HG03442 (cell line): ENCODE data around the gene EID1.
A peak's percentile ranks its signal among the peaks of the same experiment; 100 is the strongest.
"Not testable (repeated sequence)": the region's sequence is repeated elsewhere in the genome, so short reads cannot be mapped to it uniquely, and the experiment has no call there.

Experiments
- ATAC-seq: cut with Tn5 transposase; IDR thresholded peaks from one replicate; pipeline ENCODE4 v1.9.1; 2021; ENCODE audit warnings: mild to moderate bottlenecking, moderate library complexity; ENCODE audit not compliant: unreplicated experiment

The EID1 gene, protein sequence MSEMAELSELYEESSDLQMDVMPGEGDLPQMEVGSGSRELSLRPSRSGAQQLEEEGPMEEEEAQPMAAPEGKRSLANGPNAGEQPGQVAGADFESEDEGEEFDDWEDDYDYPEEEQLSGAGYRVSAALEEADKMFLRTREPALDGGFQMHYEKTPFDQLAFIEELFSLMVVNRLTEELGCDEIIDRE

GRCh38 chr15:48877630-48878595 lies at the start of gene EID1:
Gene EID1 (plus strand): TSS chr15:48878134. CDS start chr15:48878177, 43 bp downstream.
- ATAC-seq, result peak; percentile 93

DNA sequence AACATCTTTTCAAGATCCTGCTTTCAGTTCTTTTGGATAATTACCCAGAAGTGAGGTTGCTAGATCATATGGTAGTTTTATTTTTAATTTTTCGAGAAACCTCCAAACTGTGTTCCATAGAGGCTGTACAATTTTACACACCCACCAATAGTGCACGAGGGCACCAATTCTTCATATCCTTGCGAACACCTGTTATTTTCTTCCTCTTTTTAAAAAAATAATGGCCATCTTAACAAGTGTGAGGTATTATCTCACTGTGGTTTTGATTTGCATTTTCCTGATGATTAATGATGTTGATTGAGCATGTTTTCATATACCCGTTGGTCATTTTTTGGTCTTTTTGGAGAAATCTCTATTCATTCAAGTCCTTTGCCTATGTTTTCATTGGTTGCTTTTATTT lies 49.5 kb upstream of the EID1 start:
- no peak for ATAC-seq

DNA sequence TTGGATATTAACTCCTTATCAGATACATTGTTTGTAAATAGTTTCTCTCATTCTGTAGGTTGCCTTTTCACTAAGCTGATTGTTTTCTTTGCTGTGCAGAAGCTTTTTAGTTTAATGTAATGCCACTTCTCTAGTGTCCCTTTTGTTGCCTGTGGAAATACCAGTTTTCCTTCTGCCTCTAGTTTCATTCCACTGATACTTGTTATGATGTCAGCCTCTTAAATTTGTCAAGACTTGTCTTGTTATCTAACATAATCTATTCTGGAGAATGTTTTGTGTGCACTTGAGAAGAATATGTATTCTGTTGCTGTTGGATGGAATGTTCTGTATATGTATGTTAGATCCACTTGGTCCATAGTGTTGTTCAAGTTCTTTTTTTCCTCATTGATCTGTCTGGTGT lies 49.0 kb upstream of the EID1 start:
- ATAC-seq, result no peak

- ATAC-seq, result no peak
These were observed 45.3 kb upstream of the EID1 start for GRCh38 chr15:48832648-48833047.

- no peak for ATAC-seq
These were observed 44.3 kb upstream of the EID1 start for GRCh38 chr15:48833526-48834239.

GRCh38 chr15:48834756-48835155 lies 43.2 kb upstream of the EID1 start:
- ATAC-seq, result no peak

DNA sequence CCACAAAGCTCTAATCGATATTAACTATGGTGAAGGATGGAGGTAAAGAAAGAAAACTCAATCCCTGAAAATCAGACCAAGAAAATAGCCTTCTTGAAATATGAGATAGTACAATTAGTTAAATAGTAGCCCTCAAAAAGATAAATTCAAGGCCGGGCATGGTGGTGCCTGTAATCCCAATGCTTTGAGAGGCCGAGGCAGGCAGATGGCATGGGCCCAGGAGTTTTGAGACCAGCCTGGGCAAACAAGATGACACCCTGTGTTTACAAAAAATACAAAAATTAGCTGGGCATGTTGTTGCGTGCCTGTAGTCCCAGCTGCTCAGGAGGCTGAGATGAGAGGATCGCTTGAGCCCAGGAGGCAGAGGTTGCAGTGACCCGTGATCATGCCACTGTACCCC lies 35.4 kb upstream of the EID1 start:
- no peak for ATAC-seq

DNA sequence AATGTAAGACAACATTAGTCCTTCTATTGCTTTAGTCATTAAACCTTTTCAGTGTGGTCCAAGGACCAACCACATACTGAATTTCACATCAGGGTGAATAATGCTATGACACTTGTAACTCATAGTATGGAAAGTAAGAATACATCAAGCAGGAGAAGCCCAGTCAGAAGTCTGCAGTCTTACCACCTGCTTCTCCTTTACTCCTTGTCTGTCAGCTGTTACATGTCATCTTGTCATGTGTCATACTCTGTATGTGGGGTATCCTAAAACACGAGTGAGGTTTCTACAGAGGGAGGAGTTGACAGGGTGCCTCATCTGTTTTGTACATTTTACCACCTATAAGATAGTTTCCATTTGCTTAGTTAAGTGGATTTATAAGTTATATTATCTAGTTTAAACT lies 32.8 kb upstream of the EID1 start:
- no peak for ATAC-seq

DNA sequence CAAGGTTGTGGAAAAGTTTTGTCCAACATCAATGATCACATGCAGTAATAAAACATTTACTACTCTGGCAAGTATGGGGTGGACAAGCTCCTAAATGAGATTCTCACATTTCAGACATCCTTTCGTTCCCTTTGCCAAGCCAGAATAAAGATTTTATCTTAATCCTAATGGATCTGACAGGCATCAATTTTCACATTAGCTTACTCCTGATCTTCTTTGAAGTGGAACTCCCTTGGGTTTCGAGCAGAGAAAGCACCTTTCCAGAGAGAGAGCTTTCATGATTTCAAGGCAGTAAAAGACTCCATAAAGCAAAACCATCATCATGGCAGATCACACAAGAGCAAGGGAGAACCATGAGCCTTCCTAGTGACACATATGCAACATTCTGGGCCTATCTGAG lies 27.3 kb upstream of the EID1 start:
- ATAC-seq, result no peak

GRCh38 chr15:48851956-48852355 lies 26.0 kb upstream of the EID1 start:
- no peak for ATAC-seq

- ATAC-seq, result not testable (repeated sequence)
These were observed 23.5 kb upstream of the EID1 start for GRCh38 chr15:48854434-48854833.

DNA sequence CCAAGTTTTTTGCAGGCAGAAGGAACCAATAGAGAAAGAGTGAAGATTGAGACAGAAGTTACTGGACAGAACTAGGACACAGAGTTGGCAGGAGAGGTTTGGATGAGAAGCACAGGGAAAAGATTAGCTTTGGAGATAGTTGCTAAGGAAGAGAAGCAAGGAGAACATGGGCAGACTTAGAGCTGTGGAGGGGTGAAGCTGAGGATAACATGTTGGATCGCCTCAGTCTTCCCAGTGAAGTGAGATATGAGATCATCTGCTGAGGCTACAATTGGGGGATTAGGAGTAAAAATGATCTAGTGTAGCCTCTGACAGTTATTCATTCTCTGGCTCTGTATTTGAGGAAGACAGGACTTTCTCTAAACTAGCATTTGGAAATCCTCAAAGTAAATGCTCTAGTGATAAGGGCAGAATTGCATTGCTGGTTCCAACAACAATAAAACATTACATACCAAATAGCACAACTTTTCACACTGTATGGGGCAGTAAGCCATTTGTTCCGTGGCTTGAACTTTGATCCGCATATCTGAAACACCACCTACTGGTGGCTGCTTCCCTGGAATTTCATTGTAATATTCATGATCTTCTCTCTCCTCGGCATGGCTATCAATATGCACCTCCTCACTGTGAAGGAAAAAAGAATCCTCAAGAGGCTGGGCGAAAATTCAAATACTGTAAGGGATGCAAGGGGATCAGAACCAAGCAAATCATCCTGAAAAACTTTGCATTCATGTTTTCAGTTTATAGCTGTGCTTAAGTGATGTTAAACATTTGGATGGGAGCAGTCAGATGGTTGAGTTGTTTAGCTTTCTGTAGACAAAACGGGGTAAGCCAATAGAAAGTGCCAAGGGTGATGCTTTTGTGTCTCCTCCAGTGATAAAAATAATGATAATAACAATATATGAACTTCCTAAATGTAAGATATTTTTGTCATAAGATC lies 22.2 kb upstream of the EID1 start:
- ATAC-seq, result no peak

- no peak for ATAC-seq
These were observed 21.0 kb upstream of the EID1 start for GRCh38 chr15:48856942-48857341.

DNA sequence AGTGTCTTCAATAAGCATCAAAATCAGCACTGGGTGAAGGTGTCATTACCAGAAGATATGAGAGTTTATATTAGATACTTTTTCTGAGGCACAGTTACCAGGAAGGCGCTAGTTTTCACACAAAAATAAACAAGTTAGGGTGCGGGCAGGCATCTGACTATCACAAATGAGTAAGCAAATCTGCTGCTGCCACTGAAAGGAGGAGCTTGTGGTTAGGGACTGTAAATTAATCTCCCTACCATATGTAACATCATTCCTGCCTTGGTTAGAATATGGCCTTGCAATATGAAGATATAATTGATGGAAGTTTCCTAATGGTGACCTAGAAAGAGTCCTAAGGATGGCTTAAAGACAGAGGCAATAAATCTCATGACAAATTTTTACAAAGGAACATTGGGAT lies 19.5 kb upstream of the EID1 start:
- no peak for ATAC-seq

GRCh38 chr15:48859426-48859825 lies 18.5 kb upstream of the EID1 start:
- no peak for ATAC-seq

DNA sequence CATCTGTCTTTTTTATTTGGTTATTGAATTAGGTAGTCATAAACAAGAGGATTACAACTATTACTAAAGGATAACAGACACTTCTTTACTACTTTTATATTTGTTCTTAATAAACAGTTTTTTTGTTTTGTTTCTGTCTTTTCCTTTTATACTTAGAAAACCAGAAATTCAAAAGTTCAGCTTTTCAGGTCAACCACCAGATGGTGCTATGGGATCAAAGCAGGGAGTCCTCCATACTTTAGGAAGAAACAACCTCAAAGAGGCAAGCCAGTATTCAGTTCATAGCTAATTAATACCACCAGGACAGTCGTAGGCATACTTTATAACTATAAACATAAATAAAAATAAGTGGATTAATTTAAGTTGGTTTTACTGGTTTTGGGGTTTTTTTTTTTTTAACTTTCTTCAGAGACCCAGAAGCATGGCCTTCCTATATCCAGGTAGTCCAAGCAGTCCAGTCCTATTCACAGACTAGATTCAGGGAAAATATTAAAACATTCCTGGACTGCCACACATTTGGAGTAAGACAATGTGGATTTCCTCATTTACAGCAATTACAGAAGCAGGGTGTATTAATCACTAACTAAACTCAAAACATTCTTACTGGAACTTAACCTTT lies 16.0 kb upstream of the EID1 start:
- peak; percentile 56 for ATAC-seq

DNA sequence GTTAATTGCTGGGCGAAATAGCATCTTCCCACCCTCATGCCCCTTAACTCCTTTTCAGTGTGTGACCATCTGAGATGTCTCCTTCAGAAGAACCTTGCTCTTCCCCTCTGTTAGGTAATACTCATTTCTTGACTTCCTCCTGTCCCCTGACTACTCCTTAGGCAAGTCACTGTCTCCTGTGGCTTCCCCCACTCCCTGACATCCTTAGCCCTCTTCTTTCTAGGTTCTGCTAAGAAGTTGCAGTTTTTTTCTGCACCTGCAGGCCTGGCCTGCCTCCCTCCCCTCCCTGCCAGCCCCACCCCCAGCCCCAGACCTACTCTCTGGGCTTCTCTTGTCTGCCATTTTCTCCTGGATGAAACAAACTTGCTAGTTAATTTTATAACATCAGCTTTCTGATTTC lies 15.2 kb upstream of the EID1 start:
- no peak for ATAC-seq

DNA sequence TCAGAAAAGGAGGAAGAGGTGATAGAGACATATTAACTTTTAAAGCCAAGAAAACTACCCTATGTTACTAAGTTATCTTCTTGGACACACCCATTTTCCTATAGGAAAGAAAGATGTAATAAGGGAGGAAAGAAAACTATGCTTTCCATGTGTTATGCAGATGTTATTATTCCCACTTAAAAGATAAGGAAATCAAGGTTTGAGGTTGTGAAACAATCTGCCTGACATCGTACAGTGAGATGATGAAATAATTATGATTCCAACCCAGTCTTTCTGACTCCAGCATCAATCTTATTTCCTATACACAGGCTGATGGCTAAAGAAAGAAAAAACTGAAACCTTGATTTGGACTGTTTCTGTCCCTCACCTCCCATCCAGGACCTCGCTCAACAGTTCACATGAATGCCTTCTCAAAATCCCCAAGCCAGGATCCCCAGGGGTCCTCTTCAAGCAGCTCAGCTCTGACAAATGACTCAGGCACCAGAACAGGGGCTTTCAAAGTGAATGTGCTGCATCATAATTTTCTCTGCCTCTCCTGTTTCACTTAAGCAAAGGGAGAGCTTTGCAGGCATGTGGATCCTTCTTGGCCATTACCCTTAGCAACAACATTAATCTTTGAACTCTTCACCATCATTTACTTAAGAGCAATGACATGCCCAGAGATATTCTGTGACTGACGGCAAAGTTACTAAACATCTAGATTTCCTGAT lies 12.4 kb upstream of the EID1 start:
- no peak for ATAC-seq

GRCh38 chr15:48866141-48866563 lies 11.8 kb upstream of the EID1 start:
- no peak for ATAC-seq
